Type B pancreatic cell (in vitro differentiated cells): ENCODE measurements around the gene COLEC11. TPM values are rescaled to one million over a fixed set of nuclear protein-coding genes. Genes with fewer than 3 reads are reported as not detected.

Experiments used
- DNase-seq: peaks from one replicate; pipeline ENCODE4 v3.0.0; 2021; ENCODE audit warnings: mixed read lengths; ENCODE audit not compliant: unreplicated experiment; ENCODE audit errors: extremely low spot score
- H3K27ac Mint-ChIP-seq: 2 replicates; pipeline ENCODE4 v1.8.0; 2021; ENCODE audit warnings: mild to moderate bottlenecking, mixed read lengths
- H3K27me3 Mint-ChIP-seq: 2 replicates; pipeline ENCODE4 v1.8.0; 2021; ENCODE audit warnings: mixed read lengths
- H3K36me3 Mint-ChIP-seq: 2 replicates; pipeline ENCODE4 v1.8.0; 2021; ENCODE audit warnings: mixed read lengths
- H3K4me1 Mint-ChIP-seq: one replicate; pipeline ENCODE4 v1.8.0; 2021; ENCODE audit warnings: mixed read lengths; ENCODE audit not compliant: unreplicated experiment
- H3K4me3 Mint-ChIP-seq: 2 replicates; pipeline ENCODE4 v1.8.0; 2021; ENCODE audit warnings: mild to moderate bottlenecking, mixed read lengths
- H3K9me3 Mint-ChIP-seq: 2 replicates; pipeline ENCODE4 v1.8.0; 2021; ENCODE audit warnings: mixed read lengths
- total RNA-seq: library from RNA; stranded (reverse); gene quantifications from 2 replicates; pipeline ENCODE4 v1.2.1, GENCODE V29; 2021; ENCODE audit warnings: low replicate concordance
- TF ChIP-seq, protein P1 (sequence below): fragments of 200-600 bp; sonication (generic); conservative IDR thresholded peaks from 2 replicates; pipeline ENCODE4 v1.5.0; 2021; ENCODE audit warnings: antibody characterized with exemption, mild to moderate bottlenecking

Gene COLEC11
- total RNA-seq, 1 donor from 2014 or later: 0.63 TPM

DNA sequence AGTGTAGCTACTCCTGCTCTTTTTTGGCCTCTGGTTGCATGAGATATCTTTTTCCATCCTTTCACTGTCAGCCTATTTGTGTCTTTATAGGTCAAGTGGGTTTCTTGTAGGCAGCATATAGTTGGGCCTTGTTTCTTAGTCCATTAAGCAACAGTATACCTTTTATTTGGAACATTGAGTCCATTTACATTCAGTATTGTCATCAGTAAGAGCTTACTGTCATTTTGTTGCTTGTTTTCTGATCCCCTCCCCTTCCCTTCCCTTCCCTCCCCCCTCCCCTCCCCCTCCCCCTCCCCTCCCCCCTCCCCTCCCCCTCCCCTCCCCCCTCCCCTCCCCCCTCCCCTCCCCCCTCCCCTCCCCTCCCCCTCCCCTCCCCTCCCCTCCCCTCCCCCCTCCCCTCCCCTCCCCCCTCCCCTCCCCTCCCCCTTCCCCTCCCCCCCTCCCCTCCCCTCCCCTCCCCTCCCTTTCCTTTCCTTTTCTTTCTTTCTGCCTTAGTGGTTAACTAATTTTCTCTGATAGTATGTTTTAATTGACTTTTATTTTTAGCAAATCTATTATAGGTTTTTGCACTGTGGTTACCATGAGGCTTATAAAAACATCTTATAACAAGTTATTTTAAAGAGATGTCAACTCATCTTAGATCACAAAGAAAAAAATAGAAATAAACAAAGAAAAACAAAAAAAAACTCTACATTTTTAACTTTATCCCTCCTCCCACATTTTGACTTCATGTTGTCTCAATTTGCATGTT is 95.3 kb downstream of the COLEC11 start:
- no peaks in the 10 kb centered on the region for H3K36me3 Mint-ChIP-seq
- TF ChIP-seq, protein P1, sequence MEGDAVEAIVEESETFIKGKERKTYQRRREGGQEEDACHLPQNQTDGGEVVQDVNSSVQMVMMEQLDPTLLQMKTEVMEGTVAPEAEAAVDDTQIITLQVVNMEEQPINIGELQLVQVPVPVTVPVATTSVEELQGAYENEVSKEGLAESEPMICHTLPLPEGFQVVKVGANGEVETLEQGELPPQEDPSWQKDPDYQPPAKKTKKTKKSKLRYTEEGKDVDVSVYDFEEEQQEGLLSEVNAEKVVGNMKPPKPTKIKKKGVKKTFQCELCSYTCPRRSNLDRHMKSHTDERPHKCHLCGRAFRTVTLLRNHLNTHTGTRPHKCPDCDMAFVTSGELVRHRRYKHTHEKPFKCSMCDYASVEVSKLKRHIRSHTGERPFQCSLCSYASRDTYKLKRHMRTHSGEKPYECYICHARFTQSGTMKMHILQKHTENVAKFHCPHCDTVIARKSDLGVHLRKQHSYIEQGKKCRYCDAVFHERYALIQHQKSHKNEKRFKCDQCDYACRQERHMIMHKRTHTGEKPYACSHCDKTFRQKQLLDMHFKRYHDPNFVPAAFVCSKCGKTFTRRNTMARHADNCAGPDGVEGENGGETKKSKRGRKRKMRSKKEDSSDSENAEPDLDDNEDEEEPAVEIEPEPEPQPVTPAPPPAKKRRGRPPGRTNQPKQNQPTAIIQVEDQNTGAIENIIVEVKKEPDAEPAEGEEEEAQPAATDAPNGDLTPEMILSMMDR: no peak
- no peak for DNase-seq
- no peaks in the 10 kb centered on the region for H3K4me1 Mint-ChIP-seq
- H3K27ac Mint-ChIP-seq: no peak overlapping the region
- H3K4me3 Mint-ChIP-seq: no peak overlapping the region
- H3K9me3 Mint-ChIP-seq: no peaks in the 10 kb centered on the region
- peaks cover 17% of the 10 kb centered on the region for H3K27me3 Mint-ChIP-seq

DNA sequence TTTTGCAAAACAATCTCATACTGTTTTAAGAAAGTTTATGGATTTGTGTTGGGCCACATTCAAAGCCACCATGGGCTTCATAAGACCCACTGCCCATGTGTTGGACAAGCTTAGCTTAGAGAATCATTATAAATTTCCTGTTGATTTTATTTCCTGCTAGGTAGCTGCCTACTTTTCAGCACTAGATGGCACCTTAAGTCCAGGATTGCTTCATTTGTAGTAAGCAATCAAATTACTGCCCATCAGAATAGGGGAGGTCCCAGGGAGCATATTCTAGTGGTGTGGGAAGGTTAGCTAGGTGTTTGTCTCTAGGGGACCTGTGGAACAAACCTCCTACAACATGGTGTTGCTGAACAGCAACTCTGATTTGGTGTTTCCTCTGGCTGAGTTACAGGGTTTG is 97.5 kb downstream of the COLEC11 start:
- TF ChIP-seq, protein P1: peak; percentile 72
- no peaks in the 10 kb centered on the region for H3K9me3 Mint-ChIP-seq
- H3K4me3 Mint-ChIP-seq: no peak overlapping the region
- peaks cover 17% of the 10 kb centered on the region for H3K27me3 Mint-ChIP-seq
- no peaks in the 10 kb centered on the region for H3K4me1 Mint-ChIP-seq
- no peak overlapping the region for H3K27ac Mint-ChIP-seq
- no peak for DNase-seq
- H3K36me3 Mint-ChIP-seq: no peaks in the 10 kb centered on the region

Other genes with a start within 250 kb of the COLEC11 start
- gene EIPR1, start 217.3 kb upstream of the COLEC11 start, total RNA-seq: 24.3 and 24.9 TPM in 2 replicates
- 74.7 and 98.7 TPM in 2 replicates for gene TRAPPC12, start 215.4 kb upstream of the COLEC11 start, total RNA-seq
- gene ADI1, start 75.6 kb upstream of the COLEC11 start, total RNA-seq: 40.0 and 54.7 TPM in 2 replicates
- 19.3 and 21.7 TPM in 2 replicates for gene RNASEH1, start 36.8 kb upstream of the COLEC11 start, total RNA-seq
- 1,678 and 1,855 TPM in 2 replicates for gene RPS7, start 19.9 kb upstream of the COLEC11 start, total RNA-seq
- gene ALLC, start 63.1 kb downstream of the COLEC11 start, total RNA-seq: not detected in 2 replicates
- gene DCDC2C, start 108.5 kb downstream of the COLEC11 start, total RNA-seq: not detected in 2 replicates